Stimulated activated CD8-positive, alpha-beta memory T cell treated with anti-CD3 and anti-CD28 coated beads, Interleukin-15, amount 100 ng/mL, for 48 hours (primary cell): ENCODE data around the gene LANCL2.
"Not testable (repeated sequence)": the region's sequence is repeated elsewhere in the genome, so short reads cannot be mapped to it uniquely, and the experiment has no call there.

ENCODE experiments used
- DNase-seq, 2 donors: peaks; one replicate each; pipeline ENCODE4 v3.0.0-alpha.2; 2020; ENCODE audit warnings: low read depth in 2 of 2

Gene LANCL2

GRCh38 chr7:55365205-55365674, at the start of gene LANCL2:
TSS of gene LANCL2 (plus strand) at chr7:55365337. CDS start at chr7:55366026, 689 bp downstream.
- DNase-seq: peak in 1 of 2 donors; percentile 21

- no peak for DNase-seq
Measured at GRCh38 chr7:55325371-55325792, 39.8 kb upstream of the LANCL2 start.

- no peak for DNase-seq
Measured at GRCh38 chr7:55326081-55326835, 38.9 kb upstream of the LANCL2 start.

GRCh38 chr7:55326945-55327626, 38.1 kb upstream of the LANCL2 start:
- DNase-seq: no peak

- DNase-seq: no peak
Measured at GRCh38 chr7:55335151-55335550, 30.0 kb upstream of the LANCL2 start.

GRCh38 chr7:55335786-55336185, 29.4 kb upstream of the LANCL2 start:
- no peak for DNase-seq

GRCh38 chr7:55336540-55336939, 28.6 kb upstream of the LANCL2 start:
- no peak for DNase-seq

GRCh38 chr7:55339033-55340000, 25.8 kb upstream of the LANCL2 start:
- no peak for DNase-seq

GRCh38 chr7:55342216-55342871, 22.8 kb upstream of the LANCL2 start:
- no peak for DNase-seq

- no peak for DNase-seq
Measured at GRCh38 chr7:55343002-55343781, 21.9 kb upstream of the LANCL2 start.

GRCh38 chr7:55343860-55344606, 21.1 kb upstream of the LANCL2 start:
- no peak for DNase-seq

- no peak for DNase-seq
Measured at GRCh38 chr7:55344840-55345239, 20.3 kb upstream of the LANCL2 start.

- DNase-seq: no peak
Measured at GRCh38 chr7:55345292-55345691, 19.8 kb upstream of the LANCL2 start.

- no peak for DNase-seq
Measured at GRCh38 chr7:55348502-55348901, 16.6 kb upstream of the LANCL2 start.

- no peak for DNase-seq
Measured at GRCh38 chr7:55349121-55349520, 16.0 kb upstream of the LANCL2 start.

GRCh38 chr7:55350281-55350680, 14.9 kb upstream of the LANCL2 start:
- DNase-seq: no peak

GRCh38 chr7:55351263-55351662, 13.9 kb upstream of the LANCL2 start:
- DNase-seq: no peak

GRCh38 chr7:55352947-55353273, 12.2 kb upstream of the LANCL2 start:
- not testable (repeated sequence) for DNase-seq

GRCh38 chr7:55360486-55360885, 4.7 kb upstream of the LANCL2 start:
- no peak for DNase-seq

GRCh38 chr7:55361560-55361959, 3.6 kb upstream of the LANCL2 start:
- no peak for DNase-seq
